Thyroid gland (tissue), 4 donors: Measurements from ENCODE around the gene MECR. TPM values are rescaled to one million over a fixed set of nuclear protein-coding genes. Genes with fewer than 3 reads are reported as not detected.
"Not testable (repeated sequence)": the region's sequence is repeated elsewhere in the genome, so short reads cannot be mapped to it uniquely, and the experiment has no call there.

Source experiments
- DNase-seq, 2 donors: peaks; one replicate each; pipeline ENCODE4 v3.0.0-alpha.2; 2019
- H3K27ac ChIP-seq, 3 donors: fragments of 200-600 bp; sonication (generic); 1 replicate in 2 of 3; 2 replicates in 1 of 3; pipeline ENCODE4 v1.5.1; 2016 to 2019; ENCODE audit warnings: mild to moderate bottlenecking in 1 of 3, moderate library complexity in 1 of 3
- H3K27me3 ChIP-seq: fragments of 200-600 bp; sonication (generic); one replicate; pipeline ENCODE4 v1.5.1; 2019
- H3K36me3 ChIP-seq, 2 donors: fragments of 200-600 bp; sonication (generic); one replicate each; pipeline ENCODE4 v1.5.1; 2016 to 2019
- H3K4me1 ChIP-seq, 2 donors: fragments of 200-600 bp; sonication (generic); one replicate each; pipeline ENCODE4 v1.5.1; 2017 to 2019
- H3K4me3 ChIP-seq, 3 donors: fragments of 200-600 bp; sonication (generic); replicated peaks in 1 of 3; 1 replicate in 2 of 3; 2 replicates in 1 of 3; pipeline ENCODE4 v1.5.1; 2016; ENCODE audit warnings: mild to moderate bottlenecking in 1 of 3
- H3K9me3 ChIP-seq: fragments of 200-600 bp; sonication (generic); one replicate; pipeline ENCODE4 v1.5.1; 2017
- CTCF ChIP-seq, 6 experiments: fragments of 200-600 bp in 3 of 6; fragments of 450-650 bp in 3 of 6; sonication (generic) in 3 of 6; IDR thresholded peaks; one replicate each; pipeline ENCODE4 v1.5.1; 2016 to 2019; ENCODE audit warnings: antibody characterized with exemption in 6 of 6, mild to moderate bottlenecking in 2 of 6, inconsistent platforms in 1 of 6, moderate library complexity in 1 of 6
- POLR2A ChIP-seq, 2 donors: fragments of 450-650 bp; IDR thresholded peaks; one replicate each; pipeline ENCODE4 v1.6.1; 2017; ENCODE audit warnings: antibody characterized with exemption in 2 of 2, mild to moderate bottlenecking in 2 of 2, moderate library complexity in 1 of 2
- WGBS, 2 donors: methylation state at CpG; one replicate each; pipeline ENCODE4 v1.1.5; 2017; 5-methylcytosine and 5-hydroxymethylcytosine counted together
- intact Hi-C: fragments of 100-400 bp; cut with DNase I; formaldehyde crosslinking; loops from one replicate; pipeline ENCODE4 v1.15.1; 2023
- total RNA-seq, 4 donors: library from RNA; depleted of rRNA; stranded (reverse); fragments of >200 nt; gene quantifications; one replicate each; pipeline ENCODE4 v1.2.3, GENCODE V29; 2016

MECR gene
- total RNA-seq, 4 donors from 2014 or later: 10.2 to 30.9 (median 18.0) TPM

GRCh38 chr1:29237129-29237821, 6.5 kb upstream of the MECR start:
- Histone ChIP-seq H3K4me1 (peaks cover 11 to 16% of the 10 kb centered on the region in 2 donors), H3K4me3 (peak overlapping the region in 2 of 3 donors; percentile 54 to 69), H3K36me3 (no peaks in the 10 kb centered on the region), H3K27ac (peak overlapping the region in 1 of 3 donors; percentile 37), H3K27me3 (no peaks in the 10 kb centered on the region), H3K9me3 (no peaks in the 10 kb centered on the region)
- intact Hi-C loops: loop anchor here (5.0 to 10.0 kb wide), 3 partner anchors 868 to 1468 kb away; no protein-coding TSS in a partner anchor
- 0 to 2% methylated on average over 18 to 27 of the region's 79 CpGs for WGBS, 2 donors
- no peak for TF ChIP-seq POLR2A (IDR thresholded peaks at IDR 0.05)
- no peak for TF ChIP-seq CTCF (IDR thresholded peaks at IDR 0.05)
- peak; percentile 46 to 50 for DNase-seq

GRCh38 chr1:29236712-29237128, 6.0 kb upstream of the MECR start:
- 0 to 2% methylated on average over 11 to 23 of the region's 30 CpGs for WGBS, 2 donors
- Histone ChIP-seq H3K4me1 (peaks cover 11 to 16% of the 10 kb centered on the region in 2 donors), H3K36me3 (no peaks in the 10 kb centered on the region), H3K27ac (no peak overlapping the region), H3K27me3 (no peaks in the 10 kb centered on the region), H3K4me3 (peak overlapping the region; percentile 21 to 69 (median 54)), H3K9me3 (no peaks in the 10 kb centered on the region)
- TF ChIP-seq CTCF (IDR thresholded peaks at IDR 0.05) (no peak), POLR2A (IDR thresholded peaks at IDR 0.05) (no peak)
- intact Hi-C loops: loop anchor here (5.0 to 10.0 kb wide), 3 partner anchors 868 to 1468 kb away; no protein-coding TSS in a partner anchor
- DNase-seq: no peak

- no peaks in the 10 kb centered on the region for H3K36me3 ChIP-seq
- no peaks in the 10 kb centered on the region for H3K9me3 ChIP-seq
- intact Hi-C loops: loop anchor here (5.0 to 10.0 kb wide), 3 partner anchors 869 to 1469 kb away; no protein-coding TSS in a partner anchor
- peak in 5 of 6 experiments; percentile 27 to 99 (median 97) for TF ChIP-seq CTCF (IDR thresholded peaks at IDR 0.05)
- peak in 1 of 2 donors; percentile 58 for TF ChIP-seq POLR2A (IDR thresholded peaks at IDR 0.05)
- H3K27me3 ChIP-seq: no peaks in the 10 kb centered on the region
- WGBS, 2 donors: 19 to 23% methylated on average over 16 to 23 of the region's 82 CpGs
- peak within 1 kb of the TSS; percentile 21 to 69 (median 54) for H3K4me3 ChIP-seq
- H3K27ac ChIP-seq: peak within 1 kb of the TSS in 1 of 3 donors; percentile 37
- DNase-seq: peak; percentile 77 to 79
- peaks cover 11 to 16% of the 10 kb centered on the region in 2 donors for H3K4me1 ChIP-seq
Measured at GRCh38 chr1:29235955-29236711, 5.4 kb upstream of the MECR start, which contains the start of gene PTPRU. TSS of gene PTPRU (plus strand) at chr1:29236522. CDS start at chr1:29236645, 123 bp downstream.

GRCh38 chr1:29234881-29235280, 4.1 kb upstream of the MECR start:
- 88 to 90% methylated on average over 9 of the region's 9 CpGs for WGBS, 2 donors
- H3K36me3 ChIP-seq, H3K27ac ChIP-seq, H3K4me3 ChIP-seq, H3K27me3 ChIP-seq, H3K9me3 ChIP-seq, DNase-seq: not testable (repeated sequence)
- intact Hi-C loops: loop anchor here (5.0 to 10.0 kb wide), 3 partner anchors 870 to 1470 kb away; no protein-coding TSS in a partner anchor
- peaks cover 16 to 18% of the 10 kb centered on the region in 2 donors for H3K4me1 ChIP-seq

- no peak overlapping the region for H3K27ac ChIP-seq
- H3K4me3 ChIP-seq: no peak overlapping the region
- no peak for DNase-seq
- H3K9me3 ChIP-seq: no peaks in the 10 kb centered on the region
- no peak for TF ChIP-seq POLR2A (IDR thresholded peaks at IDR 0.05)
- no peak for TF ChIP-seq CTCF (IDR thresholded peaks at IDR 0.05)
- 72 to 88% methylated on average over 1 of the region's 1 CpG for WGBS, 2 donors
- H3K4me1 ChIP-seq: peaks cover 19 to 21% of the 10 kb centered on the region in 2 donors
- intact Hi-C loops: loop anchor here (10.0 kb wide), 2 partner anchors 870 to 1470 kb away; no protein-coding TSS in a partner anchor
- no peaks in the 10 kb centered on the region for H3K27me3 ChIP-seq
- H3K36me3 ChIP-seq: no peaks in the 10 kb centered on the region
Measured at GRCh38 chr1:29234471-29234870, 3.7 kb upstream of the MECR start.
